Measurements from ENCODE around the gene TULP1.
"Not testable (repeated sequence)": the region's sequence is repeated elsewhere in the genome, so short reads cannot be mapped to it uniquely, and the experiment has no call there.

Gene TULP1

GRCh38 chr6:35512740-35513139 lies at the start of gene TULP1:
Gene TULP1, minus strand, starts transcription at chr6:35512896. Its CDS starts 38 bp downstream, at chr6:35512858.
- H3K27ac Mint-ChIP-seq: no peak within 1 kb of the TSS
- H3K9me3 Mint-ChIP-seq: no peaks in the 10 kb centered on the region
- no peak within 1 kb of the TSS for H3K4me3 Mint-ChIP-seq
- H3K27me3 Mint-ChIP-seq (ENCODE audit: low read depth): peaks cover 45% of the 10 kb centered on the region
- no peaks in the 10 kb centered on the region for H3K36me3 Mint-ChIP-seq (ENCODE audit: low read depth)
- no peaks in the 10 kb centered on the region for H3K4me1 Mint-ChIP-seq (ENCODE audit: low read depth)

- no peaks in the 10 kb centered on the region for H3K36me3 Mint-ChIP-seq (ENCODE audit: low read depth)
- no peaks in the 10 kb centered on the region for H3K4me1 Mint-ChIP-seq (ENCODE audit: low read depth)
- no peak overlapping the region for H3K27ac Mint-ChIP-seq
- no peak overlapping the region for H3K4me3 Mint-ChIP-seq
- no peaks in the 10 kb centered on the region for H3K9me3 Mint-ChIP-seq
- peaks cover 28% of the 10 kb centered on the region for H3K27me3 Mint-ChIP-seq (ENCODE audit: low read depth)
Measured at GRCh38 chr6:35562060-35562459, 49.4 kb upstream of the TULP1 start.

GRCh38 chr6:35561113-35561512 lies 48.4 kb upstream of the TULP1 start:
- H3K27ac Mint-ChIP-seq: no peak overlapping the region
- H3K4me1 Mint-ChIP-seq (ENCODE audit: low read depth): no peaks in the 10 kb centered on the region
- no peaks in the 10 kb centered on the region for H3K9me3 Mint-ChIP-seq
- no peak overlapping the region for H3K4me3 Mint-ChIP-seq
- peaks cover 20% of the 10 kb centered on the region for H3K27me3 Mint-ChIP-seq (ENCODE audit: low read depth)
- H3K36me3 Mint-ChIP-seq (ENCODE audit: low read depth): no peaks in the 10 kb centered on the region

GRCh38 chr6:35558571-35558970 lies 45.9 kb upstream of the TULP1 start:
- H3K27ac Mint-ChIP-seq: no peak overlapping the region
- no peaks in the 10 kb centered on the region for H3K4me1 Mint-ChIP-seq (ENCODE audit: low read depth)
- peaks cover 7% of the 10 kb centered on the region for H3K27me3 Mint-ChIP-seq (ENCODE audit: low read depth)
- H3K36me3 Mint-ChIP-seq (ENCODE audit: low read depth): no peaks in the 10 kb centered on the region
- H3K4me3 Mint-ChIP-seq: no peak overlapping the region
- no peaks in the 10 kb centered on the region for H3K9me3 Mint-ChIP-seq

- no peak overlapping the region for H3K4me3 Mint-ChIP-seq
- H3K27me3 Mint-ChIP-seq (ENCODE audit: low read depth): peaks cover 7% of the 10 kb centered on the region
- no peaks in the 10 kb centered on the region for H3K36me3 Mint-ChIP-seq (ENCODE audit: low read depth)
- H3K4me1 Mint-ChIP-seq (ENCODE audit: low read depth): peaks cover under 1% of the 10 kb centered on the region
- H3K27ac Mint-ChIP-seq: no peak overlapping the region
- no peaks in the 10 kb centered on the region for H3K9me3 Mint-ChIP-seq
Measured at GRCh38 chr6:35557239-35557638, 44.5 kb upstream of the TULP1 start.

GRCh38 chr6:35554811-35555210 lies 42.1 kb upstream of the TULP1 start:
- H3K4me3 Mint-ChIP-seq: no peak overlapping the region
- peaks cover 5% of the 10 kb centered on the region for H3K36me3 Mint-ChIP-seq (ENCODE audit: low read depth)
- H3K27ac Mint-ChIP-seq: no peak overlapping the region
- H3K9me3 Mint-ChIP-seq: peaks cover 7% of the 10 kb centered on the region
- peaks cover 13% of the 10 kb centered on the region for H3K27me3 Mint-ChIP-seq (ENCODE audit: low read depth)
- peaks cover 4% of the 10 kb centered on the region for H3K4me1 Mint-ChIP-seq (ENCODE audit: low read depth)

GRCh38 chr6:35553315-35553714 lies 40.6 kb upstream of the TULP1 start:
- no peak overlapping the region for H3K4me3 Mint-ChIP-seq
- no peak overlapping the region for H3K27ac Mint-ChIP-seq
- H3K9me3 Mint-ChIP-seq: peaks cover 10% of the 10 kb centered on the region
- H3K27me3 Mint-ChIP-seq (ENCODE audit: low read depth): peaks cover 13% of the 10 kb centered on the region
- peaks cover 4% of the 10 kb centered on the region for H3K4me1 Mint-ChIP-seq (ENCODE audit: low read depth)
- peaks cover 8% of the 10 kb centered on the region for H3K36me3 Mint-ChIP-seq (ENCODE audit: low read depth)

GRCh38 chr6:35552285-35552917 lies 39.7 kb upstream of the TULP1 start:
- Mint-ChIP-seq H3K27me3 (ENCODE audit: low read depth) (peaks cover 13% of the 10 kb centered on the region), H3K27ac (no peak overlapping the region), H3K4me3 (no peak overlapping the region), H3K4me1 (ENCODE audit: low read depth) (peaks cover 4% of the 10 kb centered on the region), H3K36me3 (ENCODE audit: low read depth) (peaks cover 8% of the 10 kb centered on the region), H3K9me3 (peaks cover 10% of the 10 kb centered on the region)

GRCh38 chr6:35550437-35550836 lies 37.7 kb upstream of the TULP1 start:
- Mint-ChIP-seq H3K27ac (no peak overlapping the region), H3K27me3 (ENCODE audit: low read depth) (peaks cover 13% of the 10 kb centered on the region), H3K9me3 (peaks cover 10% of the 10 kb centered on the region), H3K36me3 (ENCODE audit: low read depth) (peaks cover 8% of the 10 kb centered on the region), H3K4me3 (no peak overlapping the region), H3K4me1 (ENCODE audit: low read depth) (peaks cover 4% of the 10 kb centered on the region)

- peaks cover 4% of the 10 kb centered on the region for H3K4me1 Mint-ChIP-seq (ENCODE audit: low read depth)
- H3K27ac Mint-ChIP-seq: no peak overlapping the region
- peaks cover 10% of the 10 kb centered on the region for H3K27me3 Mint-ChIP-seq (ENCODE audit: low read depth)
- H3K4me3 Mint-ChIP-seq: no peak overlapping the region
- H3K36me3 Mint-ChIP-seq (ENCODE audit: low read depth): peaks cover 8% of the 10 kb centered on the region
- H3K9me3 Mint-ChIP-seq: peaks cover 10% of the 10 kb centered on the region
Measured at GRCh38 chr6:35547676-35548075, 35.0 kb upstream of the TULP1 start.

- Mint-ChIP-seq H3K27me3 (ENCODE audit: low read depth) (peaks cover 3% of the 10 kb centered on the region), H3K36me3 (ENCODE audit: low read depth) (peaks cover 4% of the 10 kb centered on the region), H3K27ac (no peak overlapping the region), H3K4me3 (no peak overlapping the region), H3K9me3 (peaks cover 3% of the 10 kb centered on the region), H3K4me1 (ENCODE audit: low read depth) (no peaks in the 10 kb centered on the region)
Measured at GRCh38 chr6:35544769-35545361, 32.2 kb upstream of the TULP1 start.

- H3K27me3 Mint-ChIP-seq (ENCODE audit: low read depth): peaks cover 4% of the 10 kb centered on the region
- H3K9me3 Mint-ChIP-seq: no peaks in the 10 kb centered on the region
- no peak overlapping the region for H3K27ac Mint-ChIP-seq
- no peaks in the 10 kb centered on the region for H3K4me1 Mint-ChIP-seq (ENCODE audit: low read depth)
- H3K36me3 Mint-ChIP-seq (ENCODE audit: low read depth): no peaks in the 10 kb centered on the region
- H3K4me3 Mint-ChIP-seq: no peak overlapping the region
Measured at GRCh38 chr6:35543459-35544193, 30.9 kb upstream of the TULP1 start.

GRCh38 chr6:35541836-35542235 lies 29.1 kb upstream of the TULP1 start:
- H3K36me3 Mint-ChIP-seq (ENCODE audit: low read depth): no peaks in the 10 kb centered on the region

GRCh38 chr6:35539223-35539622 lies 26.5 kb upstream of the TULP1 start:
- Mint-ChIP-seq H3K27me3 (ENCODE audit: low read depth) (peaks cover 16% of the 10 kb centered on the region), H3K36me3 (ENCODE audit: low read depth) (no peaks in the 10 kb centered on the region), H3K4me3 (no peak overlapping the region), H3K9me3 (no peaks in the 10 kb centered on the region), H3K4me1 (ENCODE audit: low read depth) (peaks cover 2% of the 10 kb centered on the region), H3K27ac (no peak overlapping the region)

More at GRCh38 chr6:35541836-35542235, 29.1 kb upstream of the TULP1 start:
- no peak overlapping the region for H3K27ac Mint-ChIP-seq
- no peak overlapping the region for H3K4me3 Mint-ChIP-seq
- H3K27me3 Mint-ChIP-seq (ENCODE audit: low read depth): peaks cover 4% of the 10 kb centered on the region
- H3K9me3 Mint-ChIP-seq: no peaks in the 10 kb centered on the region
- no peaks in the 10 kb centered on the region for H3K4me1 Mint-ChIP-seq (ENCODE audit: low read depth)

- H3K27ac Mint-ChIP-seq; H3K9me3 Mint-ChIP-seq; H3K4me1 Mint-ChIP-seq (ENCODE audit: low read depth); H3K36me3 Mint-ChIP-seq (ENCODE audit: low read depth); H3K4me3 Mint-ChIP-seq: not testable (repeated sequence)
- H3K27me3 Mint-ChIP-seq (ENCODE audit: low read depth): peaks cover 32% of the 10 kb centered on the region
Measured at GRCh38 chr6:35535847-35536246, 23.2 kb upstream of the TULP1 start.
